Measurements from ENCODE around the gene CDH3. TPM values are rescaled to one million over a fixed set of nuclear protein-coding genes. Genes with fewer than 3 reads are reported as not detected.

CDH3 gene
- total and polyA plus RNA-seq, 2 donors (not counting 1 experiment from before 2014, with no cell fraction given): 0.14 TPM; not detected in 1

DNA sequence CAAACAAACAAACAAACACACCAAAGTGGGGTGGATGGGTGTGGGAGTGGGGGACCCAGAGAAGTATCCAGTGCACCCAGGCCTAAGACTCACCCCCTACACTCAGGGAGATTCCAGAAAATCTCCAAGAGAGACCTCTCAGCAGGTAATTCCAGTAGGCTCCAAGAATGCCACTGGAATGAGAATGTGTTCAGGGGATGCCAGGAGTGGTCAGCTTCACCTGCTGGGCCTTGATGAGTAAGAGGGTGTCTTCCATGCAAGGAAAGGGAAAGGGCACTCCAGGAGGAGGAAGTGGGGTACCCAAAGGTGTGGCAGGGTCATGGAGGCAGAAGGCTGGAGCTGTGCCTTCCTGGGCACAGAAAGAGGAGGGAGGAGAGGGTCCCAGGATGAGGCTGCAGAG is 101.8 kb downstream of the CDH3 start:
- H3K36me3 ChIP-seq (ENCODE audit: control insufficient read depth, insufficient read depth, low read length): no peaks in the 10 kb centered on the region
- no peak overlapping the region for H3K27ac ChIP-seq (ENCODE audit: insufficient read depth, low read length)
- no peaks in the 10 kb centered on the region for H3K4me1 ChIP-seq (ENCODE audit: control insufficient read depth, extremely low read depth, insufficient read depth, low read length)
- H2AFZ ChIP-seq (ENCODE audit: low read length): no peak overlapping the region
- no peaks in the 10 kb centered on the region for H3K79me2 ChIP-seq (ENCODE audit: control insufficient read depth, insufficient read depth, low read length)
- H3K9me3 ChIP-seq (ENCODE audit: control insufficient read depth, insufficient read depth, low read depth, low read length): no peaks in the 10 kb centered on the region
- H4K20me1 ChIP-seq (ENCODE audit: control insufficient read depth, extremely low read depth, insufficient read depth, low read length): no peaks in the 10 kb centered on the region
- TF ChIP-seq, protein P1, sequence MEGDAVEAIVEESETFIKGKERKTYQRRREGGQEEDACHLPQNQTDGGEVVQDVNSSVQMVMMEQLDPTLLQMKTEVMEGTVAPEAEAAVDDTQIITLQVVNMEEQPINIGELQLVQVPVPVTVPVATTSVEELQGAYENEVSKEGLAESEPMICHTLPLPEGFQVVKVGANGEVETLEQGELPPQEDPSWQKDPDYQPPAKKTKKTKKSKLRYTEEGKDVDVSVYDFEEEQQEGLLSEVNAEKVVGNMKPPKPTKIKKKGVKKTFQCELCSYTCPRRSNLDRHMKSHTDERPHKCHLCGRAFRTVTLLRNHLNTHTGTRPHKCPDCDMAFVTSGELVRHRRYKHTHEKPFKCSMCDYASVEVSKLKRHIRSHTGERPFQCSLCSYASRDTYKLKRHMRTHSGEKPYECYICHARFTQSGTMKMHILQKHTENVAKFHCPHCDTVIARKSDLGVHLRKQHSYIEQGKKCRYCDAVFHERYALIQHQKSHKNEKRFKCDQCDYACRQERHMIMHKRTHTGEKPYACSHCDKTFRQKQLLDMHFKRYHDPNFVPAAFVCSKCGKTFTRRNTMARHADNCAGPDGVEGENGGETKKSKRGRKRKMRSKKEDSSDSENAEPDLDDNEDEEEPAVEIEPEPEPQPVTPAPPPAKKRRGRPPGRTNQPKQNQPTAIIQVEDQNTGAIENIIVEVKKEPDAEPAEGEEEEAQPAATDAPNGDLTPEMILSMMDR (conservative IDR thresholded peaks at IDR 0.05 in 1 of 2, IDR thresholded peaks at IDR 0.05 in 1 of 2; ENCODE audit: low read depth in 1 of 2, low read length in 2 of 2): no peak
- TF ChIP-seq EZH2 (IDR thresholded peaks at IDR 0.05; ENCODE audit: low read length, missing control alignments): no peak
- DNase-seq (ENCODE audit: low read depth in 2 of 2): no peak
- H3K9ac ChIP-seq (ENCODE audit: insufficient read depth, low read length): no peak overlapping the region
- H3K4me3 ChIP-seq (replicated peaks in 1 of 4; ENCODE audit: control extremely low read depth in 1 of 4, insufficient read depth in 1 of 4, low read depth in 3 of 4, low read length in 4 of 4): no peak overlapping the region
- H3K27me3 ChIP-seq (ENCODE audit: control insufficient read depth, insufficient read depth, low read length): no peaks in the 10 kb centered on the region
- H3K4me2 ChIP-seq (ENCODE audit: extremely low read depth, insufficient read depth, low read length): no peak overlapping the region

- no peak overlapping the region for H3K4me3 ChIP-seq (replicated peaks in 1 of 4; ENCODE audit: control extremely low read depth in 1 of 4, insufficient read depth in 1 of 4, low read depth in 3 of 4, low read length in 4 of 4)
- no peaks in the 10 kb centered on the region for H3K36me3 ChIP-seq (ENCODE audit: control insufficient read depth, insufficient read depth, low read length)
- H4K20me1 ChIP-seq (ENCODE audit: control insufficient read depth, extremely low read depth, insufficient read depth, low read length): no peaks in the 10 kb centered on the region
- no peaks in the 10 kb centered on the region for H3K9me3 ChIP-seq (ENCODE audit: control insufficient read depth, insufficient read depth, low read depth, low read length)
- no peaks in the 10 kb centered on the region for H3K79me2 ChIP-seq (ENCODE audit: control insufficient read depth, insufficient read depth, low read length)
- H3K27ac ChIP-seq (ENCODE audit: insufficient read depth, low read length): no peak overlapping the region
- no peaks in the 10 kb centered on the region for H3K4me1 ChIP-seq (ENCODE audit: control insufficient read depth, extremely low read depth, insufficient read depth, low read length)
- no peaks in the 10 kb centered on the region for H3K27me3 ChIP-seq (ENCODE audit: control insufficient read depth, insufficient read depth, low read length)
- no peak overlapping the region for H3K4me2 ChIP-seq (ENCODE audit: extremely low read depth, insufficient read depth, low read length)
- no peak overlapping the region for H2AFZ ChIP-seq (ENCODE audit: low read length)
- TF ChIP-seq, protein P1 (conservative IDR thresholded peaks at IDR 0.05 in 1 of 2, IDR thresholded peaks at IDR 0.05 in 1 of 2; ENCODE audit: low read depth in 1 of 2, low read length in 2 of 2): no peak
- no peak for TF ChIP-seq EZH2 (IDR thresholded peaks at IDR 0.05; ENCODE audit: low read length, missing control alignments)
- H3K9ac ChIP-seq (ENCODE audit: insufficient read depth, low read length): no peak overlapping the region
- no peak for DNase-seq (ENCODE audit: low read depth in 2 of 2)
Observed at GRCh38 chr16:68749432-68749831, 104.3 kb downstream of the CDH3 start.

Other genes with a start within 250 kb of the CDH3 start
- under 0.01 TPM in 2 replicates for gene SMPD3, start 196.8 kb upstream of the CDH3 start, total RNA-seq
- 0.01 and 0.08 TPM in 2 replicates for gene SMPD3, start 196.8 kb upstream of the CDH3 start, polyA plus RNA-seq
- gene ZFP90, start 106.0 kb upstream of the CDH3 start, total RNA-seq: 38.5 and 42.8 TPM in 2 replicates
- 12.8 and 18.7 TPM in 2 replicates for gene ZFP90, start 106.0 kb upstream of the CDH3 start, polyA plus RNA-seq
- gene CDH1, start 92.0 kb downstream of the CDH3 start, total RNA-seq: under 0.01 TPM in 1 of 2 replicates, not detected in the other
- 0.02 and 0.24 TPM in 2 replicates for gene CDH1, start 92.0 kb downstream of the CDH3 start, polyA plus RNA-seq
- gene TANGO6, start 198.2 kb downstream of the CDH3 start, total RNA-seq: 22.6 and 29.9 TPM in 2 replicates
- gene TANGO6, start 198.2 kb downstream of the CDH3 start, polyA plus RNA-seq: 6.5 and 8.6 TPM in 2 replicates